Measurements from ENCODE around the gene RASAL2. TPM values are rescaled to one million over a fixed set of nuclear protein-coding genes. Genes with fewer than 3 reads are reported as not detected.

RASAL2 gene
- total RNA-seq, 2 experiments from 2014 or later: not detected

GRCh38 chr1:178057912-178058534 is 35.9 kb upstream of the RASAL2 start:
- H3K27ac Mint-ChIP-seq: no peak overlapping the region
- ChIA-PET CTCF (no interaction called here), POLR2A (no interaction called here)
- H3K4me1 Mint-ChIP-seq (ENCODE audit: low read depth): no peaks in the 10 kb centered on the region
- no peak overlapping the region for H3K4me3 Mint-ChIP-seq
- DNase-seq: no peak
- no peaks in the 10 kb centered on the region for H3K27me3 Mint-ChIP-seq
- intact Hi-C loops (cut with micrococcal nuclease): no loop called here
- H3K36me3 Mint-ChIP-seq: no peaks in the 10 kb centered on the region
- H3K9me3 Mint-ChIP-seq: peaks cover 2% of the 10 kb centered on the region

GRCh38 chr1:178060789-178061556 is 32.9 kb upstream of the RASAL2 start:
- ChIA-PET POLR2A (no interaction called here), CTCF (no interaction called here)
- Mint-ChIP-seq H3K27ac (no peak overlapping the region), H3K4me1 (ENCODE audit: low read depth) (no peaks in the 10 kb centered on the region), H3K9me3 (no peaks in the 10 kb centered on the region), H3K4me3 (no peak overlapping the region), H3K36me3 (no peaks in the 10 kb centered on the region), H3K27me3 (no peaks in the 10 kb centered on the region)
- DNase-seq: no peak
- intact Hi-C loops (cut with micrococcal nuclease): no loop called here

- Mint-ChIP-seq H3K27me3 (no peaks in the 10 kb centered on the region), H3K9me3 (no peaks in the 10 kb centered on the region), H3K36me3 (no peaks in the 10 kb centered on the region), H3K4me3 (no peak overlapping the region), H3K27ac (no peak overlapping the region), H3K4me1 (ENCODE audit: low read depth) (no peaks in the 10 kb centered on the region)
- intact Hi-C loops (cut with micrococcal nuclease): no loop called here
- no peak for DNase-seq
- POLR2A ChIA-PET: no interaction called here
- CTCF ChIA-PET: no interaction called here
These were observed 32.3 kb upstream of the RASAL2 start for GRCh38 chr1:178061620-178062019.

GRCh38 chr1:178064191-178064821 is 29.6 kb upstream of the RASAL2 start:
- DNase-seq: no peak
- no peaks in the 10 kb centered on the region for H3K9me3 Mint-ChIP-seq
- no peaks in the 10 kb centered on the region for H3K4me1 Mint-ChIP-seq (ENCODE audit: low read depth)
- H3K36me3 Mint-ChIP-seq: no peaks in the 10 kb centered on the region
- POLR2A ChIA-PET: no interaction called here
- H3K4me3 Mint-ChIP-seq: no peak overlapping the region
- CTCF ChIA-PET: no interaction called here
- H3K27ac Mint-ChIP-seq: no peak overlapping the region
- intact Hi-C loops (cut with micrococcal nuclease): no loop called here
- H3K27me3 Mint-ChIP-seq: no peaks in the 10 kb centered on the region

- H3K4me1 Mint-ChIP-seq (ENCODE audit: low read depth): no peaks in the 10 kb centered on the region
- H3K27ac Mint-ChIP-seq: no peak overlapping the region
- H3K9me3 Mint-ChIP-seq: no peaks in the 10 kb centered on the region
- no peaks in the 10 kb centered on the region for H3K36me3 Mint-ChIP-seq
- H3K27me3 Mint-ChIP-seq: no peaks in the 10 kb centered on the region
- no peak overlapping the region for H3K4me3 Mint-ChIP-seq
- intact Hi-C loops (cut with micrococcal nuclease): no loop called here
- ChIA-PET CTCF (no interaction called here), POLR2A (no interaction called here)
- DNase-seq: no peak
These were observed 28.7 kb upstream of the RASAL2 start for GRCh38 chr1:178065250-178065649.

- intact Hi-C loops (cut with micrococcal nuclease): no loop called here
These were observed 27.5 kb upstream of the RASAL2 start for GRCh38 chr1:178066296-178066907.

GRCh38 chr1:178066908-178067614 is 26.8 kb upstream of the RASAL2 start:
- no peaks in the 10 kb centered on the region for H3K27me3 Mint-ChIP-seq
- intact Hi-C loops (cut with micrococcal nuclease): no loop called here
- ChIA-PET CTCF (no interaction called here), POLR2A (no interaction called here)
- no peak overlapping the region for H3K27ac Mint-ChIP-seq
- H3K9me3 Mint-ChIP-seq: no peaks in the 10 kb centered on the region
- no peak for DNase-seq
- H3K4me3 Mint-ChIP-seq: no peak overlapping the region
- H3K36me3 Mint-ChIP-seq: no peaks in the 10 kb centered on the region
- no peaks in the 10 kb centered on the region for H3K4me1 Mint-ChIP-seq (ENCODE audit: low read depth)

More at GRCh38 chr1:178066296-178066907, 27.5 kb upstream of the RASAL2 start:
- no peaks in the 10 kb centered on the region for H3K4me1 Mint-ChIP-seq (ENCODE audit: low read depth)
- no peak for DNase-seq
- ChIA-PET POLR2A (no interaction called here), CTCF (no interaction called here)
- no peaks in the 10 kb centered on the region for H3K9me3 Mint-ChIP-seq
- H3K27ac Mint-ChIP-seq: no peak overlapping the region
- no peaks in the 10 kb centered on the region for H3K27me3 Mint-ChIP-seq
- no peaks in the 10 kb centered on the region for H3K36me3 Mint-ChIP-seq
- no peak overlapping the region for H3K4me3 Mint-ChIP-seq

GRCh38 chr1:178071811-178072210 is 22.1 kb upstream of the RASAL2 start:
- POLR2A ChIA-PET: no interaction called here
- Mint-ChIP-seq H3K27me3 (no peaks in the 10 kb centered on the region), H3K4me3 (no peak overlapping the region), H3K4me1 (ENCODE audit: low read depth) (no peaks in the 10 kb centered on the region), H3K27ac (no peak overlapping the region), H3K9me3 (peaks cover 2% of the 10 kb centered on the region), H3K36me3 (no peaks in the 10 kb centered on the region)
- CTCF ChIA-PET: no interaction called here
- no peak for DNase-seq
- intact Hi-C loops (cut with micrococcal nuclease): no loop called here

GRCh38 chr1:178072326-178072725 is 21.6 kb upstream of the RASAL2 start:
- Mint-ChIP-seq H3K27ac (no peak overlapping the region), H3K4me1 (ENCODE audit: low read depth) (no peaks in the 10 kb centered on the region), H3K4me3 (no peak overlapping the region), H3K36me3 (no peaks in the 10 kb centered on the region), H3K27me3 (no peaks in the 10 kb centered on the region), H3K9me3 (peaks cover 2% of the 10 kb centered on the region)
- CTCF ChIA-PET: no interaction called here
- POLR2A ChIA-PET: no interaction called here
- intact Hi-C loops (cut with micrococcal nuclease): no loop called here
- DNase-seq: no peak

- ChIA-PET CTCF (no interaction called here), POLR2A (no interaction called here)
- Mint-ChIP-seq H3K4me3 (no peak overlapping the region), H3K27ac (no peak overlapping the region), H3K4me1 (ENCODE audit: low read depth) (no peaks in the 10 kb centered on the region), H3K9me3 (peaks cover 2% of the 10 kb centered on the region), H3K27me3 (no peaks in the 10 kb centered on the region), H3K36me3 (no peaks in the 10 kb centered on the region)
- intact Hi-C loops (cut with micrococcal nuclease): no loop called here
- no peak for DNase-seq
These were observed 18.6 kb upstream of the RASAL2 start for GRCh38 chr1:178075333-178075732.

- Mint-ChIP-seq H3K9me3 (peaks cover 2% of the 10 kb centered on the region), H3K27me3 (no peaks in the 10 kb centered on the region), H3K27ac (no peak overlapping the region), H3K4me3 (no peak overlapping the region), H3K4me1 (ENCODE audit: low read depth) (no peaks in the 10 kb centered on the region), H3K36me3 (no peaks in the 10 kb centered on the region)
- intact Hi-C loops (cut with micrococcal nuclease): no loop called here
- no peak for DNase-seq
- ChIA-PET CTCF (no interaction called here), POLR2A (no interaction called here)
These were observed 17.3 kb upstream of the RASAL2 start for GRCh38 chr1:178076607-178077006.

GRCh38 chr1:178077917-178078316 is 16.0 kb upstream of the RASAL2 start:
- Mint-ChIP-seq H3K27ac (no peak overlapping the region), H3K27me3 (no peaks in the 10 kb centered on the region), H3K4me3 (no peak overlapping the region), H3K36me3 (no peaks in the 10 kb centered on the region), H3K4me1 (ENCODE audit: low read depth) (no peaks in the 10 kb centered on the region), H3K9me3 (peaks cover 2% of the 10 kb centered on the region)
- ChIA-PET CTCF (no interaction called here), POLR2A (no interaction called here)
- intact Hi-C loops (cut with micrococcal nuclease): no loop called here
- no peak for DNase-seq

All from activated CD4-positive, alpha-beta memory T cell treated with anti-CD3 and anti-CD28 coated beads for 36 hours (primary cell).